HG03460 (cell line): Measurements from ENCODE around the gene GABRA4.

Experiments used
- ATAC-seq: cut with Tn5 transposase; IDR thresholded peaks from one replicate; pipeline ENCODE4 v1.9.1; 2021; ENCODE audit not compliant: unreplicated experiment

GABRA4 gene

DNA sequence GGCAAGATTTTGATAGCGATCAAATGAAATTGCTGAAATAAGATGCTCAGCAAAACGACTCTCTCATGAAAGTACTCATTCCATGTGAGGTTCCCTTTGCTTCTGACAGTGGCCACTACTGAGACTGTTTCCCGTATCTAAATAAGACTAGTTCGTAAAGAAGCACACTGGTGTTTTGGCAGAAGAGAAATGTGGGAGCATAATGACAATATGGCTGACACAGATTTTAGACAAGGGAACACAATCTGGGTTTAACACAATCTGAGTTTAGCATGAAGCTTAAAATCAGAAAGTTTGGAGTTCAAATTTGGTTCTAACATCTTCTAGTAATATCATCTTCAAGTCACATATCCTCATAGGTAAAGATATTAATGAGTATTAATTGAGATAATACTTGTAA is 13.7 kb downstream of the GABRA4 start:
- ATAC-seq, result no peak

DNA sequence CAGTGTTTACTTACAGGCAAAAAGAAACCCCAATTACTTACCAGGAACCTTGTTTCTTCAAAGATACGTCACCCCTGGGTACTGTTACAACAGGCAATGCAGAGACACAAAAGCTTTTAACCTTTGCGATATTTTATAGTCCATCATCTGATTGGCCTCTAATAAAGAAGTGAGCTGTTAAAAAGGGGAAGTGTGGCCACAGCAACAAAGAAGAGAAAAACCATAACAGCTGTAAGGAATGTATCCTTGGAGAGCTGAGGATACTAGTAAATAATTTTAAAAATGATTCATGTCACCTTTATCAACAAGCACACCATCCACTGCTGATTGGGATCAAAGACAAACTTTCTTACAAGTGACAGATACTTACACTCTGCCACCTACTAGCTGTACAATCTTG is 14.1 kb downstream of the GABRA4 start:
- ATAC-seq, result no peak

DNA sequence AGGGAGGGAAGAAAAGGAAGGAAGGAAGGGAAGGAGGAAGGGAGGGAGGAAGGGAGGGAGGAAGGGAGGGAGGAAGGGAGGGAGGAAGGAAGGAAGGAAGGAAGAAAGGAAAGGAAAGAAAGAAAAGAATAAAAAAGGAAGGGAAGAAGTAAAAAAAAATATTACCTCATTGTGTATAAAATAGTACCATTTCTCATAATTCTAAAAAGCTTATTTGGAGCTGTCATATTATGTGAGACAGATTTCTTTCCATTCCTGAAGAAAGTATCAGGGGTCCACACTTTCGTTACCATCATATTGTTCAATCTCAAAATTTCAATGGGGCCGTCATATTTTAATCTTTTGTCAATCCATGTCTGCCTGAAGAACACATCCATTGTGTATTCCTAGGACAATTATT is 16.1 kb downstream of the GABRA4 start:
- no peak for ATAC-seq

DNA sequence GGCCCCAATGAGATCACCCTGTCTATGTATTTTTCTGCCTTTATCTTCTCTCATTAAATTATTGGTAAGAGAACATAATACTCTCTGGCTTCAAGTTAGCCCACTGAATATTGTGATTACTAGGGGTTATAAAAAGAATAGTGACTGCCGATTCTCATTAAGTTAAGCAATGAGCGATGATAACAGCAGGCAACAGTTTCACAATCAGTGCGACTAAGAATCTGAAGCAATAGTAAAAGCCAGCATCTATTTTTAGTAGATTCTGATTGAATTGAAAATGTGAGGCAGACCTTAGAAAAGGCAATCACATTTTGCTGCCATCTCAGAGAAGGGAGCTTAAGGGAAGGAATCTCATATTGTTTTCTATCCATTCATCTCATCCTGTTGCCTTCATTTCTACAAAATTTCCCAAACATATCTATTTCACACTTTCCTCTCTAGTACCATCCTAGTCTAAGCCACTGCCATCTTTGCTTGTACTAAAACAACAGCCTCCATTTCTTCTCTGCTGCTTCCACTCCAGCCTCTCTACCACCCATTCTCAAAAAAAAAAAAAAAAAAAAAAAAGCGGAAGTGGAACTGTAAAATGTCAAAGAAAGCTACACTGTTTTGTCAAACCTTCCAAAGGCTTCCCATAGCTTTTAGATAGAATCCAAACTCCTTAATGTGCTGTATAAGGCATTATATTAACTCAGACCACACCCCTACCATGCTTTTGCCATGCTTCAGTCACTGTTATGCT is 17.4 kb downstream of the GABRA4 start:
- peak; percentile 66 for ATAC-seq

DNA sequence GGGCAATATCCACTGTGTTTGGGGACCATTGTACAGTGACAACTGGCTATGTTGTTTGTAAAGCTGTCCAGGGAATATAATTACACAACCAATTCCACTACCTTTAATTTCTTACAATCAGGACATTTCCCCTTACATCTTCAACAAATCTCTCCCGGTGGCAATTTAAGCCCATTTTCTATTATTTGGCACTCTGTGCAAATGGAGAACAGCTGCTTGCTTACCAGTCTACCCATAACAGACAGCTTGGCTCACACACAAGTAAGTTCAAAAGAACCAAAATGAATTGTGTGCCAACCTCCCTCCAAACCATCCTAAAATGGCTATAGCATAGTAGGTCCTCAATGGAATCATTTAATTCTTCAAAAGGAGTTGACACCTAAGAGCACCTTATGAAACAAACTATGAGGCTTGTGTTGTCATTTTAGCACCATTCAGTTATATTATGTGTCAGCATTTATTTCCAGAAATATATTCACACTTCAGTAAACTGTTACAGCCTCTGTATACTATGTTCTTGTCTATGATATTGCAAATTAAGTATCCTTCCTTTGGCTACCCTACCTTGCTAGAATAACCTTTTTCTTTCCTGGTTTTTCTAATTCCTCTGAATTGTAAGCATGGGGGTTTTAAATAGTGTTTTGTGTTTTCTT is 18.4 kb downstream of the GABRA4 start:
- ATAC-seq, result no peak

DNA sequence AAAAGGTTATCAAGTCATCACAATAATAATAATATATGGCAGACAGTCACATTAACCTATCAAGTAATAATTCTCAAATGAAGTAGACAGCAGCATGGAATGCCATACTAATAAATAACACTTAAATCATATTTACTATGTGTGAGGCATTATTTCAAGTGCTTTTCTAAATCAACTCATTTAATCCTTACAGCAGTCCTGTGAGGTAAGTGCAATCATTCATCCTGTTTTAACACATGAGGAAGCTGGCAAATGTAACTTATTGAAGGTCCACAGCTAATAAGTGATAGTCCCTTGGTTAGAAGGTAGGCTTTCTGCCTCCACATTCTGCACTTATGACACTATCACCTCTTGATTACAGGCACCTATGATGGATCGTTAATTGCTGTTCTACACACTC is 24.5 kb downstream of the GABRA4 start:
- ATAC-seq, result no peak

DNA sequence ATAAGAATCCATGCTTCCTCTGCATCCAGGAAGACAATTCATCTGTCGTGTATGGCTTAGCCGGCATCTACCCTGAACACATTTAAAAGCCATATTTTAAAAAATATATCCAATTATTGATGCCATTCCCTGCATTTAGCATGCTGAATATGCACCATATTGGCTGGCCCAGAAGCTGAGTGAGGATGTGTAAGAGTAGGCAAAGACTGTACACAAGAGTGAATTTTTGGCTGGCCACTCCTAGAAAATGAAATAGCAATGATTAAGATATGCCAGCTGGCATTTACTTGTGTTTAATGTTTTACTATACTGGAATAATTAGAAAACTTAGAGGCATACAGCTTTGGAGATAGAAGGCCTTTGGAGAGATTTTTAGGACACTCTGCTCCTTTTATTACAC is 25.8 kb downstream of the GABRA4 start:
- ATAC-seq, result no peak

DNA sequence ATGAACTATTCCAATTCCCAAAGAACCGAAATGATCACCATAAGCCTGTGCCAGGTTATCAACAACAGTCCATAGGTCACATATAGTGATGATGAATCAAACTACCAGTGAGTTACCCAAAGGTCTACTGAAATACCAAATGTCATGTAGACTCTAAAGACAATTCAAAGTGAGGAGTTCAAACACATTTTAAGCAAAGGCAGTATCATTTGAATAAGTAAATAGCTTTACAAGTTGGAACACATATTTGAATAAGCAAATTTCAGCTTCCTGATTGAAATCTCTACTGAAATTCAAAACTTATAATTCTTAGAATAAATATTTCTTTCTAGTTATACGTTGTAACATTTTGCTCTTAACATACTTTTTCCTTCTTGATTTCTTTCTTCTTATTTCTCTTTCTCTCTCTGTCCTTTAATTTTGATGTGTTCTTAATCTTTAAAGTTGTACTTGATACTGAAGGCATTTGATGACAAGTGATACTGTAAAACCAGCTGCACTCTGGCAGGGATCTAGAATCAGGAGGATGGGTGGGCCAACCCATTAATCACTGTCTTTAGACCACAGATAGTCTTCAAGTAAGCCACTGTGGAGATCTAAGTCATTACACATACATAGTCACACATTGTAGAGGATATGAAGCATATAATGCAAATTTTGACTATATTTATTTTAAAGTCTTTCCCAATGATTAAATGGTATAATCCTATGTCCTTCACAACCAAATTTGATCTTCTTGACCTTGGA is 34.5 kb downstream of the GABRA4 start:
- no peak for ATAC-seq

DNA sequence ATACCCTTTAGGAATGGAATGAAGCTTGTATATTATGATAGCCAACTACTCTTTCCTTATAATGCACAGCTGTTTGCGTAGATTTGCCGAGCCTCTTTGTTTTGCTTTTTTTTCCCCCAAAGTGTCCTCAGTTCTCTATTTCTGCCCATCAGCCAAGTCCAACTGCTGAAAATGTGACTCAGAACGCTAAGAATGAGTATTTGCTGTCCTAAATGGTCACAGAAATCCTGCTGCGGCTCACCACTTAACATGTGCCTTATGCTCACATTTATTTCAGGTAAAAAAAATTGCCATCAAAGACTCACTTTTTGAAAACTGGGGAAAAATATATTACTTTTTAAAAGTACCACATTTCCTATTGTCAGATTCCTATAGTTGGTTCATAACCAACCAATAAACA is 36.9 kb downstream of the GABRA4 start:
- ATAC-seq, result no peak

DNA sequence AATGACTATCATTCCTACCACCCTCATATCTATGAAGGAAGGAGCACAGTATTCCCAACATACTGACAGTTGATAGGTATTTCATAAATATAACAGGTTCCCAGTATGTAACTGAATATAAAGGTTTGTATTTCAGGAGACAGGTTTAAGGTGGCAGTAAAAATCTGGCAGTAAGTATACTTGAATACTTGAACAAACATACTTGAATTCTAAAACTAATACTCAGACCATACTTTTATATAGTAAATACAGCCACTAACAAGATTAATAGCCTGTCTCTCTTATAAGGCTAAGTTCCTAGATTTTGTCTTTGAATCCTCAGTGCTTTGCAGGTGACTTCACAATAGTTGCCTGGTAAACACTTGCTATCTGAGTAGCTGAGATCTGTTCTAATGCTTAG is 37.8 kb downstream of the GABRA4 start:
- ATAC-seq, result no peak

DNA sequence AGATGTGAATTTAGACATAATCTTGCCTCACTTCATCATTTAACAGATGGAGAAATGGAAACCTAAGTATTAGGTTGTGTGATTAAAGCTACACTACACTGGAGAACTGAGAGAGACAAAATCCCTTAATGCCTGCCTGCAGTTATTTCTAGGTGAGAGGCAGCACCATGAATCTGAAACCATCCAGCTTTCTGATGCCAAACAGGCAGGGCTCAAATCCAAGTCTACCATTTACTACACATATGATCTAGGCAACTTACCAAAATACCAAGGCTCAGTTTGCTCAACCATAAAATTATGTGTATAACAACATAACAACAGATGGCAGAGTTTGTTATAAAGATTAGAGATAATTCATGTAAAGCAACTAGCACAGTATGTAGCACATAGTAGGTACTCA is 38.7 kb downstream of the GABRA4 start:
- no peak for ATAC-seq

DNA sequence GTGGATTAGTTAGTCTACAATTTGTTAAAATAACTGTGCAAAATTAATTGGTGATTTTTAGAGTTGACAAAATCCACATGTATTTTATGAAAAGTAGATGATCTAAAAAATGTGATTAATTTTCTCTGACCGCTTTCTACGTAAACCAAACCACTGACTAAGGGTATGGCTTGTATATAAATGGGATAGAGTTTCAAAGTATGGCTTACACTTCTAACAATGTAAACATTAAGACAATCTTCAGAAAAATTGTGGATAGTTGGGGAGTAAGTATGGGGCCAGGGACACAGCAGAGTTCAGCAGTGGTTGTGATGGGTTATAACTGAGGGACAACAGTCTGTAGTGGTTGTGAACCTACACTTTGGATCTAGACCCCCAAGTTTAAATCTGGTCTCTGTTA is 39.8 kb downstream of the GABRA4 start:
- ATAC-seq, result no peak

DNA sequence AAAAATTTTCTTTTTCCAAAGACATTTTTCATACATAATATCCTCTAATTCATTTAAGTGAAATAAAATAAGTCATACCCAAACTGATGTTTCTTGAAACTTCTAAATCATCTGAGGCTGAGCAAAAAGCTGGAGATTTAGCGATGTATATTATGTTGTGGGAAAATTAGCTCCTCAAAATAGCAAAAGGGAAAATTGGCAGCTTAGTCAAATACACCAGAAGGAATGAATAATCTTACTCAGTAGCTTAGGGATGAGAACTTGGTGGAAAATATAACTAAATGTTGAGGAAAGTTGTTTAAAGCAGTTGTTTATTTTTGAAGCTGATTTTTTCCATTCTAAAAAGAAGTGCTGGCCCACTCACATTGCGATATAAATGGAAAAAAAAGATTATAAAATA is 40.9 kb downstream of the GABRA4 start:
- ATAC-seq, result no peak

DNA sequence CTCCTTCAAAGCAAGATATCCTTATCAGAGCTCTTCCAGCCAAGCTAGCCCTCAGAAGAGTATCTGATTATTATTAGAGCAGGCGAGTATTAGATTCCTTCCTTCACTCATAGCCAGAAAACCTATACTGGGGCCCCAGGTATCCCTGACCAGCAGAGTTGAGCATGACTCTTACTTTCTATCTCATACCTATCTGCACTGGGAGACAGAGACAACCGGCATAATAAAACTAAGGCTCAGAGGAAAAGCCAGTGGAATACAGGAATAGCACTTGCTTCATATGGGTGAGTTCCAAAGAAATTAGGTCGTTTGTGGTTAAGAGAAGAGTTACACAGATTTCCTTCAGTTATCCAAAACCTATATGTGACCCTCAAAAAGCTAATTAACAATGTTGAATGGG is 42.6 kb downstream of the GABRA4 start:
- no peak for ATAC-seq

DNA sequence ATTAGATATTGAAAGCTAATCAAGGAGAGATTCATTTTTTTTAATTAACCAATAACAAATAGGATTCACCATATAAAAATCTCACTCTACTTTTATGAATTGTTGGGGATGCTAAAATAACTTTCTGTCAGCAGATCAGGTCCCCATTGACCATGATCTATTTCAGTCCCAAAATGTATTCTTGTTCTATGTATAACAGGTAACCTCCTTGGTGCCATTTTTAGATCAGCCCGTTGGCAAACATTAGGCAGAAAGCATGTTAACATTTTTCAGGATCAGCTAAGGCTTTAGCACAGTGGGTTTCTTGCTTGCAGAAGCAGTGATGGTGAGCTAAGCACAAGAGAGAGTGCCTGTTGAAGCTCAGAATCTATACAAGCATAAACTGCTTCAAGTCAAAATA is 43.6 kb downstream of the GABRA4 start:
- no peak for ATAC-seq

DNA sequence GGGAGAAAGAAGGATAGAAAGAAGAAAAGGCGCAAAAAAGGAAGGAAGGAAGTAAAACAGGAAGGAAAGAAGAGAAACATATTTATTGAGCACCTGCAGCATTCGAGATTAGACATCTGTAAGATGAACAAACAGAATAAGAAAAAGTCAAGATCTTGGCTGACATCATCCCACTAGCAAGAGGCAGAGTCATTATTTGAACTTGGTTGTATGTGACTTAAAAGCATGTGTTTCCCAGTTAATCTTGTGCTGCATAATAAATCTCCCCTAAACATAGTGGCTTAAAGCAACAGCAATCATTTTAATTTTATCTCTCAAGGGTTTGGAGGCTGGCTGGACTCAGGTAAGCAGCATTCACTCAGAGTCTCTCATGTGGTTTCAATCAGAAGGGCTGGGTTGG is 45.8 kb downstream of the GABRA4 start:
- ATAC-seq, result no peak

DNA sequence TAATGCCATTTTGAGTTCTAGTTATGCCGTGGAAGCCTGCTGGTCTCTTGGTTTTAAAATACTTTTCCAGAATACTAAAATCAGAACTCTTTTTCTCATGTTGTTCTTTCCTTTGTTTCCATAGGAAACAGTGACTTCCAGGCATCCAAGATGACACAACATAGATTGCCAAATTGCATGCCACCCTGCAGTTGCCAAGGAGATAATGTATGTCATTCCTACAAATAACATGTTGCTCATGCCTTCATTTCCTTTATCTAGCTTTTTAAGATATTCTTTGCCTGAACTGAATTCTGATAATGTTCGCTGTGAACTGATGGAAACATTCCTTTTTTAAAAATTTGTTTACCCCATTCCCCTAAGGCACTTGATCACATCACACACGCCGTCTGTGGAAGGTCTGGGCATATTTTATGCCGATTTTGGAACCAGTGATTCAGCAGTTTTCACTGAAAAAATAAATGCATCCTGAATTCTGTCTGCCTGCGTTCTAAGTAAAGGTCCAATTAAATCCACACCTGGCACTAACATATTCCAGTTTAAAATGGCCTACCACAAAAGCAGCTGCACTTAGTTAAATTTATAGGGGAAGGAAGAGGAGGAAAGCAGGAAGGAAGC is 46.4 kb downstream of the GABRA4 start:
- no peak for ATAC-seq

DNA sequence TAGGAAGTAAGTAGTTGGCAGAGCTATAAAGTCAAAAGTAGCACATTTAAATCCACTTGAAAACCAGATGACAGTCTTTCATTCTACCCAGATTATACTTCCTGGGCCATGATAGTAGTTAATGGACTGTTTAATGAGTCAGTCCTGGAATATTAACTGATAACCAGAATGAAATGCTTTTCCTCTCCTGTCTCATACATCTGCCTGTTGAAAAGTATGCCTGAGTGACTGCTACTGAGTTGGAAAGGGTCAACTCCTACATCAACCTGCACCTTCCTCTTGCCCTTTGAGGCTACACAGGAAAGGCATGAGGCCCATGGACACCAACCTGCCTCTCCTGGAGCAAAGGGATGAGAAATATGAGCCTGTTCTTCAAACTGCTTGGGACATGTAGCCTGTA is 48.3 kb downstream of the GABRA4 start:
- no peak for ATAC-seq

DNA sequence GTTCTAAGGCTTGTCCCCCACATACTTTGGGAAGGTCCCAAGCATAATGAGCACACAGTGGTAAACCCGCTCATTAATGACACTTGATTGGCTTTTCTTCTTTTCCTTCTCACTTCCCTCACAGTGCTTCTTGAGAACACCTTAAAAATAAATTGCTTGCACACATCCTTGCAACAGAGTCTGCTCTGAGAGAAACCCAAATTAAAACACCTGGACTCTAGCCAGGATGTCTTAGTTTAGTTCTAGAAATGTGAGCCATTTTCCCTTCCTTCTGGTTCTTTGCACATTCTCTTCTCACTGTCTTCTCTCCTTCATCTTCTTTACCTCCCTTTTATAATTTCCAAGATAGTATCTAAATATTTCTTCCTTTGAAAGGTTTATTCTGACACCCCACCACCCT is 49.0 kb downstream of the GABRA4 start:
- ATAC-seq, result no peak

DNA sequence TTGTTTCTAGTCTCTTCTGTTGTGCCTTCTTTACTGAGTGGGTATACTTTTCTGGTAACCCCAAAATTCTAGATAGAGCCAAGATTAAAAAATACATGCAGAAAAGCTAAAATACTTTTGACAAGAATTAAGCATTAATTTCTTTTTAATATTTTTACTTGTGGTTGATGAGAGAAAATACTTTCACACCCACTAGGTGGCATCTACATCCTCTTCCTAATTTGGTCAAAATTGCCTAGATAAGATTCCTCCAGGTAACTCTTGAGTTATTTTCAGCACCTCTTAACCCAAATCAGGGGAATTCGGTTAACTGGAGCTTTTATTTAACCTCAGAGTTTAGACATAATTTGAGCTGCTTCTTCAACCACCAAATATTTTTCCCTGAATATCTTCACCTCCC is 55.9 kb downstream of the GABRA4 start:
- ATAC-seq, result no peak

DNA sequence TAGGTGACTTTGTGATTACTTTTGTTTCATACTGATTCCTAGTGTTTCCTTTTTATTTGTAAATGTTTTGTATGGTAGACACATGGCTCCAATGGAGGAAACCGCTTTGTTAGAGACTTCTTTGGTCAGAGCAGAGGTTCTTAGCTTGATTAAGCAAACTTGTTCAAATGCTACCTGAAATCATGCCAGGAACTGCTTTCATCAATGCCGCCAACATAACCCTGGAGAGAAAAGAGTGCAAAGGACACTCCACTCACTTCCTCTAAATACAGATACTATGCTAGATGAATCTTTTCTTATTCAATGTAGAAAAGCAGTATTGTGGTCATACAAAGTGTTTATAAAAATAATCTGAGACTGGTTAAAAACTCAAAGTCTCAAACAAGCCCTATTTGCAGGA is 58.7 kb downstream of the GABRA4 start:
- no peak for ATAC-seq

DNA sequence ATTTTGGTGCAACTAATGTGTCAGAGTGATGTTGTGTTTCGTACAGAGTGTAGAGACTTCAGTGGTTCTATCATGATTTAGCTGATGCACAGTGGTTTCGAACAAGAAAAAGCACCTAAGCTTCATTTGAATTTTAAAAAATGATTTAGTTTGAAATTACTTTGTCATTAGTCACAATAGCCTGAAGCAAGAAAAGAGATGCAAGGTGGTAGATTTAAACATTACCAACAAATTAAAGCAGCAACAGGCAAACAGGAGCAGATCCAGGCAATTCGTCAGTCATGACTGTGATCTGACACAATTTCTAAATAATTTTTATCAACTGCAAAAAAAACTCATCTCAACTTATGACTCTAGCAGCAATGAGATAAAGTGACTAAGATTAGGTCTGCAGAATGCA is 59.7 kb downstream of the GABRA4 start:
- ATAC-seq, result no peak
